Raji (cell line): ENCODE results near the gene ZNF474.

Experiments used
- POLR2A ChIP-seq: IDR thresholded peaks from 2 replicates; pipeline ENCODE4 v1.6.1; 2011; ENCODE audit warnings: low read depth, low read length, control low read depth; ENCODE audit not compliant: insufficient read depth

ZNF474 gene

GRCh38 chr5:122162100-122162638, 32.8 kb downstream of the ZNF474 start:
- no peak for TF ChIP-seq POLR2A

- TF ChIP-seq POLR2A, result no peak
Measured at GRCh38 chr5:122163121-122164069, 34.0 kb downstream of the ZNF474 start.

- TF ChIP-seq POLR2A, result no peak
Measured at GRCh38 chr5:122164070-122164435, 34.7 kb downstream of the ZNF474 start.

- TF ChIP-seq POLR2A, result no peak
Measured at GRCh38 chr5:122164831-122165558, 35.6 kb downstream of the ZNF474 start.

DNA sequence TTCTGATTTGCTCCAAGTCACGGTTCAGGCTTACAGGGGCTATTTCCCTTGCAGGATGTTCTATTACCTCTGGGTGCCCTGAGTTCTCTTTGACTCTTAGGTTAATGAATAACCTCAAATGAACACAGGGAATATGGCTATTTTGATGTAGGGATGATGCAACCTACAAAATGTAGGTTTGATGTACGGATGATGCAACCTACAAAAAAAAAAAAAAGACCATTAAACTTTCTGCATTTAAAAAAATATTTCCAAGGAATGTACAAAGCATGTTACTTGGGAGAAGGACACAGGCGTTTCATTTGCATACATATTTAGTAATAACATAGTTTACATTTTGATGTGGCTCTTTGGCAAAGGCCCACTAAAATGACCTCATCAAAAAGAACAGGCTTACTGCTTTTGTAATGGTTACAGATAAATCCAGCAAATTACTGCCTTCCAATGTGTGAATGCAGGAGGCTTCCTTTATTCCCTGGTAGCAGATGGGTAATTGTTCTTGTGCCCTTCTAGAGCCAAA, 36.3 kb downstream of the ZNF474 start:
- TF ChIP-seq POLR2A, result no peak

- no peak for TF ChIP-seq POLR2A
Measured at GRCh38 chr5:122169350-122170103, 40.2 kb downstream of the ZNF474 start.

- no peak for TF ChIP-seq POLR2A
Measured at GRCh38 chr5:122170620-122171019, 41.3 kb downstream of the ZNF474 start.

DNA sequence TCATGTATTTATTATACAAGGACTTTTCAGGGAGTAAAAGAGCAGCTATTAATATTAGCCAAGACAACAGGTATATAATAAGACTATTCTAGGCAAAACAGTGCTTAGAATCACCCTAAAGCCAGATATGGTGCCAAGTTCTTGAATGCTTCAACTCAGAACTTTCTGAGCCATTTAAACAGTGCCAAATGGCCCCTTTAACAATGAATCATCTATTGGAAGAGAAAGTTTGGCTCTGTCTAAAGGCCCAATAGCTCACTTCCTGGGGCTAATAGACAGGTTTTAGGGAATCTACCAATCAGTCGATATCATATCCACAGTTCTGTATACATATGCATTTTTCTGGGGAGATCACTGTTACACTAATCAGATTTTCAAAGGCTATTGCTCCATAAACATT, 42.9 kb downstream of the ZNF474 start:
- TF ChIP-seq POLR2A, result no peak

DNA sequence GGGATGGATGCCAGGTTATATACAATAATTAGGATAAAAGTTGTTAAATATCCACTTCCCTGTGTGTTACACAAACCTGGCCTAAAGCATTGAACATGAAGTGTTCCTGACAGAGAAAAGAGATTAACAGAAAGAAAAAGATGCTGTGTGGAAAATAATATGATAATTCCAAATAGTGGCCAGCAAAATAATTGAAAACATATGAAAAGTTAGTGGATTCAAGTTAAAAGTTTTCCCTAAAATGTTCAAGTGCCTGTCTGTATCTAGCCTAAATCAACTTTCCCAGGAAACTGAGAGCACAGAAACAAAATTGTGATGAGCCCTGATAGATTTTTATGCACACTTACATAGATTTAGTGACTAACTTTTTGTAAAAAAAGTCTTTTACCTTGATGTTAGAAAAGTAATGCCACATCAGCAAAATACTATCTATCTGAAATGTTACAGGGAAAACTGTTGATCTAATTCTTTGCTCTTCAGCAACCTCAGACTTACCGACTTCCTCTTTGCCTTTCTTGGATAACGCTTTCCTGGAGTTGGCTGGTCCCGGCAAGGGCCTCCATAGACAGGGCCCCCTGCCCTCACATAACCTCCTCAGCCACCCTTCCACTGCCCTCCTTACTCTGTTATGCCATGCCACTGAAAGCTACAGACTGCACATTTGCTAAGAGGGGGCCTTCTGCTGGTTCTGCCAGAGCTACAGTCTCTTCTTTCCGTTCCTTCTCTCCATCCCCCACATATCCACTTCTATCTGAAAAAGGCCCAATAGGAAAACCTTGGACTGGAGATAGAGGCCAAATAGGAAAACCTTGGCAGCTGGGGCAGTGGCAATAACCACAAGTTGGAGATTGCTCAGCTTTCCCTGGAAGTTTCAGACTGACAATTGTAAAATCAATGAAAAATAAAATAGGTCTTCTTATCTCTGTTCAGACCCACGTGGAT, 44.4 kb downstream of the ZNF474 start:
- TF ChIP-seq POLR2A, result no peak

DNA sequence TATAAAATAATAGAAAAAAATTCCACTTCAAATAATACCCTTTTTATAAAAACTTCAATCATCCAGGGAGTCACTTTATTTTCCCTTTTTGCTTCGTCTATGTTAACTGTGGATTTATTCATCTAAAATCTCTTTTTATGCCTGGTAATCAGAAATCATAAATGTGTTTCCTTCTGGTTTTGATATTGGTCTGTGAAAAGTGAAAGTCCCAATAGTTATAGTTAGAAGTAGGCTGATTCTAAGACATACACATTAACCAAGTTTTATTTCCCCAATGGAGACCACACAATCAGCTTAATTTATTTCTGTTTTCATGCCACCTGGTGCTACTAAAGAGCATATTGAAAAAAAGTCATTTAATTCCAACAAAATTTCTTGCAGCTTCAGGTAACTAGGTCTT, 45.7 kb downstream of the ZNF474 start:
- no peak for TF ChIP-seq POLR2A

GRCh38 chr5:122175852-122176251, 46.5 kb downstream of the ZNF474 start:
- no peak for TF ChIP-seq POLR2A

GRCh38 chr5:122177161-122177560, 47.8 kb downstream of the ZNF474 start:
- no peak for TF ChIP-seq POLR2A

DNA sequence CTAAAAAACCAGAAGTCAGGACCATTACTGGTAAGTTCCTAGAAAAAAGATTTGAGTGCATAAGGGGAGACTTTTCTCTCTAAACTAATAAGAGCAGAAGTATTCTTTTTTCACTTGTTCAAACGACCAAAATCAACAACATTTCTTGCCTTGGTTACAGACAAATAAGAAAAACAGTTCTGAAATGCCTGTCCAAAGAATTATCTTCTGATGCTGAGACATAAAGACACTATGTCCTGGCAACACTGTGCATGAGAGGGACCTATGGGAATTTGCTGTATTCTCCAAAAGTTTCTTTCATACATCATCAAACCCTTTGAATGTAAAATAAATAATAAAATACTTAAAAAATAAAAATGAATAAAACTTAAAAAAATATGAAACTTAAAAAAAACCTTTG, 50.4 kb downstream of the ZNF474 start:
- TF ChIP-seq POLR2A, result no peak
